Measurements from ENCODE around the gene MAGEB1. TPM values are rescaled to one million over a fixed set of nuclear protein-coding genes. Genes with fewer than 3 reads are reported as not detected.

MAGEB1 gene, protein sequence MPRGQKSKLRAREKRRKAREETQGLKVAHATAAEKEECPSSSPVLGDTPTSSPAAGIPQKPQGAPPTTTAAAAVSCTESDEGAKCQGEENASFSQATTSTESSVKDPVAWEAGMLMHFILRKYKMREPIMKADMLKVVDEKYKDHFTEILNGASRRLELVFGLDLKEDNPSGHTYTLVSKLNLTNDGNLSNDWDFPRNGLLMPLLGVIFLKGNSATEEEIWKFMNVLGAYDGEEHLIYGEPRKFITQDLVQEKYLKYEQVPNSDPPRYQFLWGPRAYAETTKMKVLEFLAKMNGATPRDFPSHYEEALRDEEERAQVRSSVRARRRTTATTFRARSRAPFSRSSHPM
- total RNA-seq (not detected), polyA plus RNA-seq (not detected)

GRCh38 chrX:30246769-30247489 is at the start of gene MAGEB1:
MAGEB1 (plus strand) TSS chrX:30247146; CDS start chrX:30250494, 3,348 bp downstream.
- Histone ChIP-seq H3K9me3 (no peaks in the 10 kb centered on the region), H3K4me3 (no peak within 1 kb of the TSS), H3K4me1 (no peaks in the 10 kb centered on the region), H3K27ac (no peak within 1 kb of the TSS), H3K36me3 (no peaks in the 10 kb centered on the region), H3K27me3 (no peaks in the 10 kb centered on the region)
- DNase-seq = no peak
- no peak for TF ChIP-seq POLR2A (IDR thresholded peaks at IDR 0.05)
- no peak for TF ChIP-seq POLR2AphosphoS5 (IDR thresholded peaks at IDR 0.05)
- no peak for TF ChIP-seq CTCF (IDR thresholded peaks at IDR 0.05)
- no peak for TF ChIP-seq EP300 (IDR thresholded peaks at IDR 0.05)
- intact Hi-C loops (cut with DNase I) = no loop called here
- WGBS, 2 donors = 91 to 92% methylated on average over 38 of the region's 38 CpGs

GRCh38 chrX:30212172-30212571 is 34.8 kb upstream of the MAGEB1 start:
- no peak for DNase-seq
- no peak overlapping the region for H3K4me3 ChIP-seq
- 92% methylated on average over 2 of the region's 2 CpGs for WGBS, 2 donors
- H3K27me3 ChIP-seq = no peaks in the 10 kb centered on the region
- H3K4me1 ChIP-seq = no peaks in the 10 kb centered on the region
- no peak overlapping the region for H3K27ac ChIP-seq
- no peak for TF ChIP-seq POLR2A (IDR thresholded peaks at IDR 0.05)
- TF ChIP-seq EP300 (IDR thresholded peaks at IDR 0.05) = no peak
- TF ChIP-seq CTCF (IDR thresholded peaks at IDR 0.05) = no peak
- no peak for TF ChIP-seq POLR2AphosphoS5 (IDR thresholded peaks at IDR 0.05)
- intact Hi-C loops (cut with DNase I) = no loop called here
- no peaks in the 10 kb centered on the region for H3K36me3 ChIP-seq
- no peaks in the 10 kb centered on the region for H3K9me3 ChIP-seq

GRCh38 chrX:30215357-30215843 is 31.5 kb upstream of the MAGEB1 start, which contains the start of gene MAGEB2:
MAGEB2 (plus strand) TSS chrX:30215563; CDS start chrX:30218581, 3,018 bp downstream.
- 96 to 97% methylated on average over 29 of the region's 29 CpGs for WGBS, 2 donors
- no peak for DNase-seq
- intact Hi-C loops (cut with DNase I) = no loop called here
- no peaks in the 10 kb centered on the region for H3K4me1 ChIP-seq
- TF ChIP-seq CTCF (IDR thresholded peaks at IDR 0.05) (no peak), POLR2AphosphoS5 (IDR thresholded peaks at IDR 0.05) (no peak), POLR2A (IDR thresholded peaks at IDR 0.05) (no peak), EP300 (IDR thresholded peaks at IDR 0.05) (no peak)
- no peaks in the 10 kb centered on the region for H3K27me3 ChIP-seq
- no peak within 1 kb of the TSS for H3K27ac ChIP-seq
- no peaks in the 10 kb centered on the region for H3K9me3 ChIP-seq
- no peaks in the 10 kb centered on the region for H3K36me3 ChIP-seq
- H3K4me3 ChIP-seq = no peak within 1 kb of the TSS

DNA sequence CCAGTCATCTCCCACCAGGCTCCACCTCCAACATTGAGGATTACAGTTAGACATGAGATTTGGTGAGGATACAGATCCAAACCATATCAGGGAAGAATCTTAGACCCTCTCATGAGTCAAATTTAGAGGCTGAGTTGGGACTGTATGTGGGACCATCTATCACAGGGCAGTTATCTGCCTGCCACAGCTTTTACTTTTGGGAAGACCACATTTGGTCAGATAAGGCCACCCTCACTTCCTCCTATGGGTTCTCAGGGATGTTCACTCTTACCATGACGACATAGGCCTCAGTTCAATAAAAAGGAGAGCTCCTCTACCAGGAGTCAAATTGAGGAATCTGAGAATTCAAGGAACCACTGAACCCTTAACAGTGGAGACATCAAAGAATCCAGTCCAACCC is 29.5 kb upstream of the MAGEB1 start:
- no peaks in the 10 kb centered on the region for H3K9me3 ChIP-seq
- H3K4me1 ChIP-seq = no peaks in the 10 kb centered on the region
- 66 to 81% methylated on average over 1 of the region's 1 CpG for WGBS, 2 donors
- H3K36me3 ChIP-seq = no peaks in the 10 kb centered on the region
- H3K27ac ChIP-seq = no peak overlapping the region
- TF ChIP-seq CTCF (IDR thresholded peaks at IDR 0.05) (no peak), EP300 (IDR thresholded peaks at IDR 0.05) (no peak), POLR2AphosphoS5 (IDR thresholded peaks at IDR 0.05) (no peak), POLR2A (IDR thresholded peaks at IDR 0.05) (no peak)
- no peaks in the 10 kb centered on the region for H3K27me3 ChIP-seq
- DNase-seq = no peak
- no peak overlapping the region for H3K4me3 ChIP-seq
- intact Hi-C loops (cut with DNase I) = no loop called here
